ENCODE measurements around the gene HABP2. TPM values are rescaled to one million over a fixed set of nuclear protein-coding genes. Genes with fewer than 3 reads are reported as not detected.

Gene HABP2
- total and polyA plus RNA-seq, 4 donors = not detected

DNA sequence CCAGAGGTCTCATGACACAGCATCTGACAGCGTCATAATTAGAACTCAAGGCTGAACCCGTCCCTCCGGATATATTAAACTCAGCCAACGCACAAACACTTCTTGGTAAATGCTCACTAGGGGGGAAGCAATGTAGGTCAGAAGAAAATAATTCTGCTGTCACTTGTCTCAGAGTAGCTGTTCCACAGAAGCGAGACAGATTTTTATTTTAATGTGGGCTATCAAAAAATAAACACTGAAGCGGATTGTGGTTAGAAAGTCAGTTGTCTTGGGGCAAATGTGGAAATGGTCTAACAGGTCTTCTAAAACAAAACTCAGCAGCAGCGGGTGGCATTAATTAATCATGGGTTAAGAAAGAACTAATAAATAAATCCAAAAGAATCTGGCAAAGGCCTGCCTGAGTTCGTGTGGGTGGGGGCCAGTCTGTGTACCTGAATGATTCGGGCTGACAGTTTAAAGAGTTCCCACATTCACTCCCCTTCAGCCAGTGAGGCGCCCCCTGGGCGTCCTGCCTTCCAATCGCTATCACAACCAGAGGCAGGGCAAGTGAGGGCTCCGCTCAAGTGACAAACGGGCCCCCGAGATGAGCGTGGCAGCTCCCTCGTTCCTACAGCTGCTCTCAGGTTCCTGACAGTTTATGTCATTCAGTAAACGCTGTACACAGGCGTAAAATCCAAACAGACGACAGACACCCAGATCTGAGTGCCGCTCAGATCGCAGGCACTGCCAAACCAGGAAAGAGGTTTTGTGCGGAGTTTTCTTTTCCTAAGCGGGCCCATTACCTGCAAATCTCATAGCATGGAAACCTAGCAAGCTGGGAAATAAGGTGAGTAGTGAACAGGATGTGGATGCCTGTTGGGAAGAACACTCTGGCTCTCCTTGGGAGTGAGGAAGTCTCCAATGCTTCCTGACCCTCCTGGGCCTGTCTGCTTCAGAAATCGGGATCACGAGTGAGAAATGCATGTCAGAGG is 58.1 kb downstream of the HABP2 start:
- WGBS, 2 donors = 50 to 67% methylated on average over 26 of the region's 26 CpGs
- H3K9me3 ChIP-seq (ENCODE audit: control insufficient read depth, low read length) = no peaks in the 10 kb centered on the region

DNA sequence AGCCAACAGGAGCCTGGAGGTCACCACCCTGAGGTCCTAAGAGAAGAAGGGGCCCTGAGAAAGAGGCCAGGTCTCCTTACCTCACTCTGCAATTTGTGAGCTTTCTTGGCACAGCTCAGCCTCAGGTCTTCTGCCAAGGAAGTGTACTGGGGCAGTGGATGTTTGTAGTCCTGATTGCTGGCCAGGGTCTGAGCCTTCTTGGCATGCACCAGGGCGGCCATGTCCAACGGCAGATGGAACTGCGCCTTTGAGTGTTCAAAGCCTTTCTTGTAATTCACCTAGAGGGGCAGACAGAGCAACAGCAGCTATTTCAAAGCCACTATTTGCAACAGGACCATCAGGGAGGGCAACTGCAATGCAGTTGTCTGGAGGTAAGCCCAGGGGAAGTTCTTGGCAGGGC is 59.3 kb downstream of the HABP2 start:
- DNase-seq (no peak), ATAC-seq (ENCODE audit: low FRiP score) (no peak)
- intact Hi-C loops (cut with DNase I) = no loop called here
- H3K27ac ChIP-seq (ENCODE audit: low read depth in 1 of 2, low read length in 2 of 2) = no peak overlapping the region
- no peaks in the 10 kb centered on the region for H3K4me1 ChIP-seq (ENCODE audit: control insufficient read depth in 1 of 2, insufficient read depth in 2 of 2, low read length in 2 of 2)
- no peak overlapping the region for H3K4me3 ChIP-seq (ENCODE audit: low read length in 2 of 2)
- H3K9me3 ChIP-seq (ENCODE audit: control insufficient read depth, low read length) = no peaks in the 10 kb centered on the region
- no peaks in the 10 kb centered on the region for H3K36me3 ChIP-seq (ENCODE audit: control insufficient read depth in 1 of 2, insufficient read depth in 2 of 2, low read length in 1 of 2)
- WGBS, 2 donors = 14 to 15% methylated on average over 3 of the region's 3 CpGs
- no peaks in the 10 kb centered on the region for H3K27me3 ChIP-seq (ENCODE audit: control insufficient read depth in 1 of 2, insufficient read depth in 2 of 2, low read length in 1 of 2)

More for the DNA sequence above, 58.1 kb downstream of the HABP2 start:
- H3K4me3 ChIP-seq (ENCODE audit: low read length in 2 of 2) = no peak overlapping the region
- no peaks in the 10 kb centered on the region for H3K4me1 ChIP-seq (ENCODE audit: control insufficient read depth in 1 of 2, insufficient read depth in 2 of 2, low read length in 2 of 2)
- ATAC-seq (ENCODE audit: low FRiP score) = no peak
- no peaks in the 10 kb centered on the region for H3K27me3 ChIP-seq (ENCODE audit: control insufficient read depth in 1 of 2, insufficient read depth in 2 of 2, low read length in 1 of 2)
- no peaks in the 10 kb centered on the region for H3K36me3 ChIP-seq (ENCODE audit: control insufficient read depth in 1 of 2, insufficient read depth in 2 of 2, low read length in 1 of 2)
- no peak overlapping the region for H3K27ac ChIP-seq (ENCODE audit: low read depth in 1 of 2, low read length in 2 of 2)
- intact Hi-C loops (cut with DNase I) = no loop called here
- DNase-seq = no peak

DNA sequence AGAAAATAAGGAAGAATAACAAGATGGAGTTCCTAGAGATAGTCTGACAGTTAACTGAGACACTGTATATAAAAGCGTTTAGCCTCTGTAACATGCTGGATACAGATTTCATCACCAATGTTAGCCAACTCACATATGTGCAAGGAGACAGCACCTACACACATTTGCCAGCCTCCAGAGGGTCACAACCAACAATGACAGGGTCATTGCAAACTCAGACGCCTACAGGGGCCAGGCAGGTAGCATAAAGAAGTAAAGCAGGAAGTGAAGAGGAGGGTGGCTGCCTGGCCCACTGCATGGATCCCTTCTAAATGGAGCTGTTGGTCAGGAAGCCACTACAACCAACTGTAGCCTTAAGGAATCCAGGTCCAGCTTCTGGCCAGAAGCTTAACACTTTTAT is 60.6 kb downstream of the HABP2 start:
- intact Hi-C loops (cut with DNase I) = no loop called here
- Histone ChIP-seq H3K4me3 (ENCODE audit: low read length in 2 of 2) (no peak overlapping the region), H3K9me3 (ENCODE audit: control insufficient read depth, low read length) (no peaks in the 10 kb centered on the region), H3K4me1 (ENCODE audit: control insufficient read depth in 1 of 2, insufficient read depth in 2 of 2, low read length in 2 of 2) (no peaks in the 10 kb centered on the region), H3K36me3 (ENCODE audit: control insufficient read depth in 1 of 2, insufficient read depth in 2 of 2, low read length in 1 of 2) (no peaks in the 10 kb centered on the region), H3K27ac (ENCODE audit: low read depth in 1 of 2, low read length in 2 of 2) (no peak overlapping the region), H3K27me3 (ENCODE audit: control insufficient read depth in 1 of 2, insufficient read depth in 2 of 2, low read length in 1 of 2) (no peaks in the 10 kb centered on the region)
- 94 to 95% methylated on average over 2 of the region's 2 CpGs for WGBS, 2 donors
- no peak for ATAC-seq (ENCODE audit: low FRiP score)
- DNase-seq = no peak

DNA sequence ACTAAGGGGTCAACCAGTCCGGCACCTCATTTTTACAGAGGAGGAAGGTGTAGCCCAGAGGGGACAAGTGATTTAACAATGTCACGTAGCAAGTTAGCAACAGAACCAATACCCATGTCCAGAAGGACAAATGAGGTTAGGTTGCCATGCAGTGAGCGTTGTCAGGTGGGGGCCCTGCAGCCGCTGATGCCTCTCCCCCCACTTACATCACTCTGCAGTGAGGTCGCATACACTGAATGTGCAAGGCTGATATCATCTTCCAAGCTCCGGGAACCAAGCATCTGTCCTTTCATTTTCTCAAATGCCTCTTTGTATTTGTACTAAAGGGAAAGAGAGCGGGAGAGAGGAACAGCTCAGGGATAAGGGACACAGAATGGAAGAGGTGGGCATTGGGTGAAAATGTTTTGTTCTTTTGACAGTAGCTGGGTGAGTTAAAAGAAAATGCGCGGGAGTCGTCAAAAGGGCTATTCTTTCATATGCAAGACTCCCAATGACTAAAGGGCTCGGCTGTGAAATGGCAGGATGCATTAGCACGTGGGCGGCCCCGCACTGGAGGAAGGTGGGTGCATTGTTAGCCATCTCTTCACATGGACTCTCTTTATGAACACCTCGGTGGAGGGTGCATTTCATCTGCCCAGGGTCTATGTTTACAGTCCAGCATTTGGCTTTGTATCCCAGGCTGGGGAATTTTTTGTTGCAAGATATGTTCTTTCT is 61.3 kb downstream of the HABP2 start:
- Histone ChIP-seq H3K4me1 (ENCODE audit: control insufficient read depth in 1 of 2, insufficient read depth in 2 of 2, low read length in 2 of 2) (no peaks in the 10 kb centered on the region), H3K9me3 (ENCODE audit: control insufficient read depth, low read length) (no peaks in the 10 kb centered on the region), H3K27me3 (ENCODE audit: control insufficient read depth in 1 of 2, insufficient read depth in 2 of 2, low read length in 1 of 2) (no peaks in the 10 kb centered on the region), H3K27ac (ENCODE audit: low read depth in 1 of 2, low read length in 2 of 2) (no peak overlapping the region), H3K36me3 (ENCODE audit: control insufficient read depth in 1 of 2, insufficient read depth in 2 of 2, low read length in 1 of 2) (no peaks in the 10 kb centered on the region), H3K4me3 (ENCODE audit: low read length in 2 of 2) (no peak overlapping the region)
- 65 to 73% methylated on average over 15 of the region's 15 CpGs for WGBS, 2 donors
- intact Hi-C loops (cut with DNase I) = no loop called here
- ATAC-seq (ENCODE audit: low FRiP score) (no peak), DNase-seq (no peak)

DNA sequence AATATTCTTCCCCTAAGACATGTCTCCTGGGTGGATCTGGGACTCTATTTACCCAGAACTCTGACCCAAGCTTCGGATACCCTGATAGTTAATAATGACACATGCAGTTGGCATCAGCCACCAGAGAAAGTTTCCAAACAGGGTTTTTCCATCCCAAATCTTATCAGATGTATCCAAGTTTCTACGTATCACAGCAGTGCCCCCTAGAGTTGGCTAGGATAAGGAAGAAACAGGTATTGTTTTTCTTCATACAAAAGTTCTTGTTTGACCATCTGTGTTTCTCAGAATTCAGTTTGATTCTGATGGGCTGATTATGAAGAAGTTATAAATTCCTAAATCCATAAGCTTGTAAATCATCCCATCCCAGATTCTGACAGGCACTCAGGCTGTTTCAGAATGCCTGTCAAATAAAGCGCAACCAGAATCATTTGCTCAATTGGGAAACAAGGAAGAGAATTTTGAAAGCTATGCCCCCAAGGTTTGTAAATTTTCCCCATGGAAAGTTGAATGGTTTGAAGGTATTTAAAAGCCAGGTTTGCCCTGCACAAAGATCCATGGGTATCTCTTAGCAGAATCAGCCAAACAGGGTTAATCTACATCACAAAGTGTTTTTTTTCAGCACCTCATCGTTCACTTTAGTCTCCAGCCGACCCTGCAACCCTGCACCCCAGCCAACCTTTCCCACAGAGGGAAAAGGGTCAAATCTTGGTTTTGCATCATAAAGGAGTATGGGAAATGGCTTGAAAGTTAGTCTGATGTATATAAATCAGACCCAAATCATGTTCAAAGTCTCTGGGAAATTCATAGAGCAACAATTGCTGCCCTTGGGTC is 63.6 kb downstream of the HABP2 start:
- no peaks in the 10 kb centered on the region for H3K36me3 ChIP-seq (ENCODE audit: control insufficient read depth in 1 of 2, insufficient read depth in 2 of 2, low read length in 1 of 2)
- no peaks in the 10 kb centered on the region for H3K9me3 ChIP-seq (ENCODE audit: control insufficient read depth, low read length)
- H3K27ac ChIP-seq (ENCODE audit: low read depth in 1 of 2, low read length in 2 of 2) = no peak overlapping the region
- ATAC-seq (ENCODE audit: low FRiP score) = no peak
- intact Hi-C loops (cut with DNase I) = no loop called here
- no peak for DNase-seq
- H3K4me3 ChIP-seq (ENCODE audit: low read length in 2 of 2) = no peak overlapping the region
- 12 to 13% methylated on average over 5 of the region's 5 CpGs for WGBS, 2 donors
- no peaks in the 10 kb centered on the region for H3K4me1 ChIP-seq (ENCODE audit: control insufficient read depth in 1 of 2, insufficient read depth in 2 of 2, low read length in 2 of 2)
- no peaks in the 10 kb centered on the region for H3K27me3 ChIP-seq (ENCODE audit: control insufficient read depth in 1 of 2, insufficient read depth in 2 of 2, low read length in 1 of 2)

DNA sequence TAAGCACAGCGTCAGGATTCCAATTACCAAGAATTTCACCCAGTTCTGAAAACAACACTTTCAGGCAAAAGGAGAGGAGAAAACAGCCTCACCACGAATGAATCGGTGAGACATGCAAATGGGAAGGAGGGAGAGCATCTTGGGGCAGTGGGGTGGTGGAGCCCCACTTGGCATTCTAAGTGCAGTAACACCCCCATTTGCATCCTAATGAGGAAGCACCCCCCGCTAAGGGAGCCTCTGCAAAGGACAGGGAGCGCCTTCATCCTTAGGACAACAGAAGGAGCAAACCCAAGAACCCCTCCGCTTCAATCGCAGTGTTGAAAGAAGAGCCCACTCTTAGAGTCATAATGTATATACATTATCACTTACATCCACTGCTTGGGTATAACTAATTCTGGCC is 64.2 kb downstream of the HABP2 start:
- no peaks in the 10 kb centered on the region for H3K4me1 ChIP-seq (ENCODE audit: control insufficient read depth in 1 of 2, insufficient read depth in 2 of 2, low read length in 2 of 2)
- H3K36me3 ChIP-seq (ENCODE audit: control insufficient read depth in 1 of 2, insufficient read depth in 2 of 2, low read length in 1 of 2) = no peaks in the 10 kb centered on the region
- no peaks in the 10 kb centered on the region for H3K27me3 ChIP-seq (ENCODE audit: control insufficient read depth in 1 of 2, insufficient read depth in 2 of 2, low read length in 1 of 2)
- ATAC-seq (ENCODE audit: low FRiP score) (no peak), DNase-seq (no peak)
- 12 to 15% methylated on average over 7 of the region's 7 CpGs for WGBS, 2 donors
- no peak overlapping the region for H3K27ac ChIP-seq (ENCODE audit: low read depth in 1 of 2, low read length in 2 of 2)
- H3K9me3 ChIP-seq (ENCODE audit: control insufficient read depth, low read length) = no peaks in the 10 kb centered on the region
- intact Hi-C loops (cut with DNase I) = no loop called here
- H3K4me3 ChIP-seq (ENCODE audit: low read length in 2 of 2) = no peak overlapping the region

DNA sequence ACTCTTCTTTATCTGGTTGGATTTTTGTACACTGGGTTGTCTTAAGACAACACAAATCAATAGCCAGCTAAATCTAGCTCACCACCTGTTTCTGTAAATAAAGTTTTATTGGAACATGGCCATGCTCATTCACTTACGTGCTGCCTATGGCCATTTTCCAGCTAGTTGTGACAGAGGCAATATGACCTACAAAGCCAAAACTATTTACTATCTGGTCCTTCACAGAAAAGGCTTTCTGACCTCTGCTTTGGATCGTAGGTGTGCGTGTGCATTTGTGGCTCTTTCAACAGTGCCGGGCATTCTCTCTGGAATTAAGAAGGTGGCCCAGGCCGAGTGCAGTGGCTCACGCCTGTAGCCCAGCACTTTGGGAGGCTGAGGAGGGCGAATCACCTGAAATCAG is 65.5 kb downstream of the HABP2 start:
- ATAC-seq (ENCODE audit: low FRiP score) (no peak), DNase-seq (no peak)
- Histone ChIP-seq H3K36me3 (ENCODE audit: control insufficient read depth in 1 of 2, insufficient read depth in 2 of 2, low read length in 1 of 2) (no peaks in the 10 kb centered on the region), H3K9me3 (ENCODE audit: control insufficient read depth, low read length) (no peaks in the 10 kb centered on the region), H3K27ac (ENCODE audit: low read depth in 1 of 2, low read length in 2 of 2) (no peak overlapping the region), H3K27me3 (ENCODE audit: control insufficient read depth in 1 of 2, insufficient read depth in 2 of 2, low read length in 1 of 2) (no peaks in the 10 kb centered on the region), H3K4me3 (ENCODE audit: low read length in 2 of 2) (no peak overlapping the region), H3K4me1 (ENCODE audit: control insufficient read depth in 1 of 2, insufficient read depth in 2 of 2, low read length in 2 of 2) (no peaks in the 10 kb centered on the region)
- WGBS, 2 donors = 86 to 87% methylated on average over 7 of the region's 7 CpGs
- intact Hi-C loops (cut with DNase I) = no loop called here

DNA sequence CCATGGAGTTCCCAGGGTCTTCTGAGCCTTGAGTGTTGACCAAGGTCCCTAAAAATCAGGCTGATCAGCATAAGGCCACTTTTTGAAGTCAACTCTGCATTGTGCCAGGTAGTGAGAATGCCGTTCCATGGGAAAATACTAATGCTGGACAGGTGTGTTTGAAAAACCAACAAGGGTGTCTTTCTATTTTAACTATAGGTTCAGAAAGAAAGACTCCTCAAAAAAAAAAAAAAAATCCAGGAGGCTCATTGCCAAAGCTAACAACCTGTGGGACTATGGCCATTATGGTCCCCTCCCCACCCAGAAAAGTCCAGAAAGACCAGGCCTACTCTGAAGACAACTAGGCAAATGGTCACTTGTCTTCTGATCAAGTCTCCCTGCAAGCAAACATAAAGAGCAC is 66.5 kb downstream of the HABP2 start:
- H3K27me3 ChIP-seq (ENCODE audit: control insufficient read depth in 1 of 2, insufficient read depth in 2 of 2, low read length in 1 of 2) = no peaks in the 10 kb centered on the region
- no peaks in the 10 kb centered on the region for H3K36me3 ChIP-seq (ENCODE audit: control insufficient read depth in 1 of 2, insufficient read depth in 2 of 2, low read length in 1 of 2)
- ATAC-seq (ENCODE audit: low FRiP score) = no peak
- 94 to 95% methylated on average over 1 of the region's 1 CpG for WGBS, 2 donors
- H3K4me1 ChIP-seq (ENCODE audit: control insufficient read depth in 1 of 2, insufficient read depth in 2 of 2, low read length in 2 of 2) = no peaks in the 10 kb centered on the region
- intact Hi-C loops (cut with DNase I) = no loop called here
- H3K9me3 ChIP-seq (ENCODE audit: control insufficient read depth, low read length) = no peaks in the 10 kb centered on the region
- H3K27ac ChIP-seq (ENCODE audit: low read depth in 1 of 2, low read length in 2 of 2) = no peak overlapping the region
- DNase-seq = no peak
- H3K4me3 ChIP-seq (ENCODE audit: low read length in 2 of 2) = no peak overlapping the region

Measured in aorta (tissue), 5 donors.